Epithelial cell of proximal tubule (primary cell): ENCODE data around the gene ZFX. TPM values are rescaled to one million over a fixed set of nuclear protein-coding genes. Genes with fewer than 3 reads are reported as not detected.
A peak's percentile ranks its signal among the peaks of the same experiment; 100 is the strongest.

ENCODE experiments used
- DNase-seq: peaks from one replicate; pipeline ENCODE4 v3.0.0-alpha.2; 2011; ENCODE audit warnings: low read depth
- H3K4me3 ChIP-seq: 2 replicates; pipeline ENCODE4 v1.5.1; 2011; ENCODE audit warnings: low read depth, mild to moderate bottlenecking, low read length
- CTCF ChIP-seq: conservative IDR thresholded peaks from 2 replicates; pipeline ENCODE4 v1.5.1; 2012; ENCODE audit warnings: low read depth, mild to moderate bottlenecking, low read length
- total RNA-seq: library from RNA; depleted of rRNA; stranded (reverse); fragments of >200 nt; gene quantifications from 2 replicates; pipeline ENCODE4 v1.2.3, GENCODE V29; 2015

Gene ZFX
- total RNA-seq, 1 donor from 2014 or later = 10.8 TPM

- TF ChIP-seq CTCF = no peak
- no peak for DNase-seq
- H3K4me3 ChIP-seq = no peak overlapping the region
These were observed 82.2 kb downstream of the ZFX start for GRCh38 chrX:24231641-24232179.

- no peak overlapping the region for H3K4me3 ChIP-seq
- no peak for DNase-seq
- TF ChIP-seq CTCF = no peak
These were observed 83.3 kb downstream of the ZFX start for GRCh38 chrX:24232796-24233195.

- no peak overlapping the region for H3K4me3 ChIP-seq
- TF ChIP-seq CTCF = no peak
- DNase-seq = no peak
These were observed 85.7 kb downstream of the ZFX start for GRCh38 chrX:24235084-24235710.

- no peak overlapping the region for H3K4me3 ChIP-seq
- peak; percentile 46 for TF ChIP-seq CTCF
These were observed 92.5 kb downstream of the ZFX start for GRCh38 chrX:24241822-24242648.

DNA sequence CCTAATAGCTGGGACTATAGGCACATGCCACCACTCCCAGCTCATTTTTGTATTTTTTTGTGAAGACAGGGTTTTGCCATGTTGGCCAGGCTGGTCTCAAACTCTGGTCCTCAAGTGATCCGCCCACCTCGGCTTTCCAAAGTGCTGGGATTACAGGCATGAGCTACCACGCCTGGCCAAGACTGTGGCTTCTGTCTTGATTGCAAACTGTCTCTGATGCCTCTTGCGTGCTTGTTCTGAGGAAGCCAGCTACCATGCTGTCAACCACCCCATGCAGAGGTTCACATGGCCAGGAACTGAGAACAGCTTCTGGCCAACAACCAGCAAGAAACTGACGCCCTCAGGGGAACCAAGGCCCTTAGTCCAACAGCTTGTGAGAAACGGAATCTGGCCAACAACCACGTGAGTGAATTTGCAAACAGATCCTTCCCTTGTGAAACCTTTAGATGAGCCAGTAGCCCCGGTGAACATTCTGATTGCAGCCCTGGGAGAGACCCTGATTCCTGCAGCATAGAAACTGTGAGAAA, 93.2 kb downstream of the ZFX start:
- no peak for DNase-seq
- no peak overlapping the region for H3K4me3 ChIP-seq
- no peak for TF ChIP-seq CTCF

More at GRCh38 chrX:24241822-24242648, 92.5 kb downstream of the ZFX start:
- DNase-seq = no peak

DNA sequence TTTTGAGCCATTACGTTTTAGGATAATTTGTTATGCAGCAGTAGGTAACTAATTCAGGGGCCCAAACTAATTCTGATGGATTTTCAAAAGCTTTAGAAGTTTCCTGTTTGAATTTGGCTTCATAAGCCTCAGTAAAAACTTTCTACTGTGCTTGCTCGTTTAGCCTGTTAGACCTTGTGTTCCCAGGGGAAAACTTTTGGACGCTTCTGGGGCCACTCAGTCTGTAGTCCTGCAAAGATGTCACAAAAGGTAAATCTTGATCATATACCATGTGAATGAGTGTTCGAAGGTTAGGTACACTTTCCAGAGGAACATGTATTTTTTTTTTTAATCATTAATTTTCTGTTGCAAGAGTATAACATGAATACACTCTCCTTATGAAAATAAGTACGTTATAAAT, 93.7 kb downstream of the ZFX start:
- no peak overlapping the region for H3K4me3 ChIP-seq
- DNase-seq = no peak
- TF ChIP-seq CTCF = no peak
